HepG2 (cell line): ENCODE data around the gene PHKG1. TPM values are rescaled to one million over a fixed set of nuclear protein-coding genes. Genes with fewer than 3 reads are reported as not detected.

Source experiments
- ARNT2 ChIP-seq: sonication (generic); formaldehyde crosslinking; IDR thresholded peaks from 2 replicates; pipeline ENCODE4 v1.8.0; 2022; ENCODE audit warnings: mild to moderate bottlenecking, low read depth, missing genetic modification reagents, moderate library complexity
- EHMT2 ChIP-seq: fragments of 200-600 bp; sonication (generic); IDR thresholded peaks from 2 replicates; pipeline ENCODE4 v1.7.0; 2017; ENCODE audit warnings: antibody characterized with exemption, low read depth, low read length, borderline replicate concordance
- KLF12 ChIP-seq: sonication (generic); formaldehyde crosslinking; IDR thresholded peaks from 2 replicates; pipeline ENCODE4 v1.4.0; 2020; ENCODE audit warnings: missing genetic modification reagents, borderline replicate concordance
- KLF9 ChIP-seq: IDR thresholded peaks from 2 replicates; pipeline ENCODE4 v1.6.1; 2016; ENCODE audit warnings: low read depth
- NFIC ChIP-seq: IDR thresholded peaks from 2 replicates; pipeline ENCODE4 v1.6.1; 2012; ENCODE audit warnings: mild to moderate bottlenecking, low read length, inconsistent platforms
- RNF2 ChIP-seq: fragments of 450-650 bp; conservative IDR thresholded peaks from 2 replicates; pipeline ENCODE4 v1.6.1; 2016; ENCODE audit warnings: low read depth
- SIX1 ChIP-seq: sonication (generic); formaldehyde crosslinking; IDR thresholded peaks from 2 replicates; pipeline ENCODE4 v1.4.0; 2020; ENCODE audit warnings: missing genetic modification reagents, borderline replicate concordance
- TCF7L2 ChIP-seq: IDR thresholded peaks from 2 replicates; pipeline ENCODE4 v1.6.1; 2011; ENCODE audit warnings: mild to moderate bottlenecking, low read depth, low read length, moderate library complexity
- THYN1 ChIP-seq: sonication (generic); formaldehyde crosslinking; IDR thresholded peaks from 2 replicates; pipeline ENCODE4 v1.8.1; 2023; ENCODE audit warnings: low read depth, mild to moderate bottlenecking, moderate library complexity, missing genetic modification reagents, borderline replicate concordance
- YEATS4 ChIP-seq: sonication (generic); formaldehyde crosslinking; IDR thresholded peaks from 2 replicates; pipeline ENCODE4 v1.4.0; 2020; ENCODE audit warnings: missing genetic modification reagents, borderline replicate concordance
- ZBTB2 ChIP-seq: sonication (generic); formaldehyde crosslinking; IDR thresholded peaks from 2 replicates; pipeline ENCODE4 v1.8.0; 2022; ENCODE audit warnings: low read depth, missing genetic modification reagents
- ZBTB3 ChIP-seq: sonication (generic); formaldehyde crosslinking; IDR thresholded peaks from 2 replicates; pipeline ENCODE4 v1.4.0; 2020; ENCODE audit warnings: low read depth, mild to moderate bottlenecking, moderate library complexity, missing genetic modification reagents, borderline replicate concordance
- ZBTB33 ChIP-seq: sonication (generic); formaldehyde crosslinking; IDR thresholded peaks from 2 replicates; pipeline ENCODE4 v1.4.0; 2020; ENCODE audit warnings: missing genetic modification reagents
- ZFP36 ChIP-seq: fragments of 150-350 bp; IDR thresholded peaks from 2 replicates; pipeline ENCODE4 v1.6.1; 2018; ENCODE audit warnings: borderline replicate concordance, low read length, low read depth; ENCODE audit not compliant: partially characterized antibody
- ZNF20 ChIP-seq: sonication (generic); formaldehyde crosslinking; IDR thresholded peaks from 2 replicates; pipeline ENCODE4 v1.4.0; 2020; ENCODE audit warnings: mild to moderate bottlenecking, moderate library complexity, missing genetic modification reagents
- ZNF207 ChIP-seq: fragments of 450-650 bp; IDR thresholded peaks from 2 replicates; pipeline ENCODE4 v1.6.1; 2016; ENCODE audit warnings: antibody characterized with exemption, borderline replicate concordance
- ZNF230 ChIP-seq: sonication (generic); formaldehyde crosslinking; IDR thresholded peaks from 2 replicates; pipeline ENCODE4 v1.4.0; 2020; ENCODE audit warnings: mild to moderate bottlenecking, missing genetic modification reagents
- ZNF383 ChIP-seq: sonication (generic); formaldehyde crosslinking; IDR thresholded peaks from 2 replicates; pipeline ENCODE4 v1.4.0; 2020; ENCODE audit warnings: missing genetic modification reagents, mild to moderate bottlenecking, borderline replicate concordance
- ZNF572 ChIP-seq: sonication (generic); formaldehyde crosslinking; IDR thresholded peaks from 2 replicates; pipeline ENCODE4 v1.5.1; 2020; ENCODE audit warnings: mild to moderate bottlenecking, missing genetic modification reagents
- ZNF652 ChIP-seq: IDR thresholded peaks from 2 replicates; pipeline ENCODE4 v1.6.1; 2016; ENCODE audit warnings: low read depth, borderline replicate concordance
- ZNF761 ChIP-seq: sonication (generic); formaldehyde crosslinking; conservative IDR thresholded peaks from 2 replicates; pipeline ENCODE4 v1.4.0; 2020; ENCODE audit warnings: mild to moderate bottlenecking, missing genetic modification reagents
- ZNF775 ChIP-seq: sonication (generic); formaldehyde crosslinking; IDR thresholded peaks from 2 replicates; pipeline ENCODE4 v1.4.0; 2020; ENCODE audit warnings: missing genetic modification reagents, mild to moderate bottlenecking, moderate library complexity, borderline replicate concordance
- ZNF782 ChIP-seq: sonication (generic); formaldehyde crosslinking; IDR thresholded peaks from 2 replicates; pipeline ENCODE4 v1.4.0; 2020; ENCODE audit warnings: missing genetic modification reagents, mild to moderate bottlenecking, borderline replicate concordance
- ZNF839 ChIP-seq: sonication (generic); formaldehyde crosslinking; IDR thresholded peaks from 2 replicates; pipeline ENCODE4 v1.4.0; 2020; ENCODE audit warnings: missing genetic modification reagents, mild to moderate bottlenecking, borderline replicate concordance
- ZSCAN25 ChIP-seq: sonication (generic); formaldehyde crosslinking; IDR thresholded peaks from 2 replicates; pipeline ENCODE4 v1.8.0; 2022; ENCODE audit warnings: mild to moderate bottlenecking, missing genetic modification reagents
- polyA plus RNA-seq, 8 experiments: library from polyadenylated mRNA; depleted of rRNA in 3 of 8; stranded (reverse) in 7 of 8; unstranded in 1 of 8; fragments of >200 nt; fragmentation: Illumina TruSeq in 4 of 8; extraction: Trizol in 4 of 8; gene quantifications; 2 replicates each; pipeline versions ENCODE4 v1.2.1 to v1.2.3, GENCODE V29; 2011 to 2016; ENCODE audit warnings: low read depth in 4 of 8, missing spikeins in 1 of 8, mixed read lengths in 1 of 8; ENCODE audit not compliant: insufficient read depth in 1 of 8
- total RNA-seq, 5 experiments: library from RNA; depleted of rRNA; stranded (reverse); fragments of >200 nt; fragmentation: Illumina TruSeq; extraction: Trizol; gene quantifications; 2 replicates each; pipeline ENCODE4 v1.2.3, GENCODE V29; 2016; ENCODE audit warnings: low read depth in 1 of 5

Gene PHKG1
- total and polyA plus RNA-seq, 2 of the 13 experiments (the other 11 are each of a cell fraction or from before 2014, with no cell fraction given), result 0.44 to 0.71 TPM

GRCh38 chr7:56033671-56034432 is 58.9 kb downstream of the PHKG1 start (continued):
- no peak for TF ChIP-seq EHMT2
- no peak for TF ChIP-seq ZBTB33 (CRISPR knock-in tag)
- no peak for TF ChIP-seq THYN1
- no peak for TF ChIP-seq KLF9
- TF ChIP-seq ZNF207, result no peak
- TF ChIP-seq ZBTB2 (CRISPR knock-in tag), result no peak
- peak; percentile 73; the same call in 1 of the 2 replicates for TF ChIP-seq ZNF782 (CRISPR knock-in tag)
- TF ChIP-seq ZNF20 (CRISPR knock-in tag), result no peak
- TF ChIP-seq TCF7L2, result no peak
- 0 out of 2 replicates have a peak, but pooled peaks have one; percentile 34 for TF ChIP-seq ZNF775 (CRISPR knock-in tag)
- TF ChIP-seq YEATS4 (CRISPR knock-in tag), result no peak; the same call in 1 of the 2 replicates
- no peak for TF ChIP-seq ZNF572 (CRISPR knock-in tag)
- no peak for TF ChIP-seq ZFP36
- TF ChIP-seq ZNF652, result no peak
- no peak; the same call in 1 of the 2 replicates for TF ChIP-seq KLF12 (CRISPR knock-in tag)
- TF ChIP-seq ZBTB3, result 0 out of 2 replicates have a peak, but pooled peaks have one; percentile 66
- no peak for TF ChIP-seq ZNF230
- TF ChIP-seq SIX1 (CRISPR knock-in tag), result 0 out of 2 replicates have a peak, but pooled peaks have one; percentile 22
- no peak for TF ChIP-seq RNF2
- 0 out of 2 replicates have a peak, but pooled peaks have one; percentile 13 for TF ChIP-seq ZNF761 (CRISPR knock-in tag)
- TF ChIP-seq ZNF383 (CRISPR knock-in tag), result no peak
- TF ChIP-seq ZSCAN25 (CRISPR knock-in tag), result peak; percentile 62; the same call in 1 of the 2 replicates
- peak; percentile 74; the same call in 1 of the 2 replicates for TF ChIP-seq ARNT2 (CRISPR knock-in tag)
- no peak for TF ChIP-seq ZNF839 (CRISPR knock-in tag)
- no peak for TF ChIP-seq NFIC
